SK-N-SH (cell line): ENCODE measurements around the gene MAEA. TPM values are rescaled to one million over a fixed set of nuclear protein-coding genes. Genes with fewer than 3 reads are reported as not detected.

ENCODE experiments used
- CTCF ChIA-PET: fragments of 300-600, 350-600 bp; formaldehyde crosslinking; extraction: SDS; loops from one replicate; lab custom pipeline; 2021; lab: Yijun Ruan, JAX
- POLR2A ChIA-PET: fragments of 350-600 bp; sonication (Branson Sonifier 250); formaldehyde crosslinking; extraction: SDS; loops from one replicate; lab custom pipeline; 2020; ENCODE audit warnings: antibody characterized with exemption, inconsistent platforms; lab: Yijun Ruan, JAX
- DNase-seq: peaks from one replicate; pipeline ENCODE4 v3.0.0; 2012
- H2AFZ ChIP-seq: fragments of 200-600 bp; sonication (generic); 2 replicates; pipeline ENCODE4 v1.8.1; 2016; ENCODE audit warnings: antibody characterized with exemption, mild to moderate bottlenecking, low read depth
- H3F3A ChIP-seq: fragments of 200-600 bp; sonication (generic); replicated peaks from 2 replicates; pipeline ENCODE3; 2016; ENCODE audit warnings: antibody characterized with exemption, mild to moderate bottlenecking; ENCODE audit not compliant: insufficient read depth
- H3K27ac ChIP-seq, 2 experiments: fragments of 200-500 bp in 1 of 2; fragments of 200-600 bp in 1 of 2; sonication (Bioruptor generic) in 1 of 2; sonication (generic), shearing (Covaris generic) in 1 of 2; 2 replicates each; pipeline versions ENCODE4 v1.5.1 to v1.6.1; 2014 to 2016; ENCODE audit warnings: low read depth in 2 of 2, inconsistent platforms in 1 of 2, low read length in 1 of 2, mild to moderate bottlenecking in 1 of 2, mixed read lengths in 1 of 2
- H3K27me3 ChIP-seq: fragments of 200-600 bp; sonication (generic), shearing (Covaris generic); 2 replicates; pipeline ENCODE4 v1.6.1; 2016; ENCODE audit warnings: mixed run types; ENCODE audit not compliant: insufficient read depth
- H3K36me3 ChIP-seq, 2 experiments: fragments of 200-500 bp in 1 of 2; fragments of 200-600 bp in 1 of 2; sonication (Bioruptor generic) in 1 of 2; sonication (generic) in 1 of 2; replicated peaks in 1 of 2; 2 replicates each; pipeline versions ENCODE3 to v1.5.1; 2014 to 2016; ENCODE audit warnings: low read length in 1 of 2, mild to moderate bottlenecking in 1 of 2; ENCODE audit not compliant: insufficient read depth in 2 of 2, control insufficient read depth in 1 of 2
- H3K4me1 ChIP-seq, 2 experiments: fragments of 200-500 bp in 1 of 2; fragments of 200-600 bp in 1 of 2; sonication (Bioruptor generic) in 1 of 2; sonication (generic), shearing (Covaris generic) in 1 of 2; 2 replicates each; pipeline versions ENCODE4 v1.5.1 to v1.6.1; 2014 to 2016; ENCODE audit warnings: low read depth in 1 of 2, low read length in 1 of 2, mixed run types in 1 of 2; ENCODE audit not compliant: insufficient read depth in 2 of 2, control insufficient read depth in 1 of 2
- H3K4me2 ChIP-seq: fragments of 200-600 bp; sonication (generic), shearing (Covaris generic); 2 replicates; pipeline ENCODE4 v1.6.1; 2017; ENCODE audit warnings: mixed run types
- H3K4me3 ChIP-seq, 2 experiments: fragments of 200-500 bp in 1 of 2; fragments of 200-600 bp in 1 of 2; sonication (Bioruptor generic) in 1 of 2; sonication (generic), shearing (Covaris generic) in 1 of 2; 2 replicates each; pipeline versions ENCODE4 v1.5.1 to v1.8.1; 2014 to 2016; ENCODE audit warnings: low read depth in 2 of 2, inconsistent platforms in 1 of 2, low read length in 1 of 2, mild to moderate bottlenecking in 1 of 2, mixed read lengths in 1 of 2, moderate library complexity in 1 of 2
- H3K79me2 ChIP-seq: fragments of 200-600 bp; sonication (generic); 2 replicates; pipeline ENCODE4 v1.8.1; 2017; ENCODE audit warnings: mild to moderate bottlenecking; ENCODE audit not compliant: insufficient read depth
- H3K9ac ChIP-seq: fragments of 200-600 bp; sonication (generic); 2 replicates; pipeline ENCODE4 v1.6.1; 2017; ENCODE audit warnings: mixed run types
- H3K9me2 ChIP-seq: fragments of 200-600 bp; sonication (generic); 2 replicates; pipeline ENCODE4 v1.6.1; 2017; ENCODE audit warnings: mixed run types
- H3K9me3 ChIP-seq: fragments of 200-600 bp; sonication (generic); 2 replicates; pipeline ENCODE4 v1.6.1; 2017; ENCODE audit warnings: mixed run types, mild to moderate bottlenecking, moderate library complexity
- H4K20me1 ChIP-seq: fragments of 200-600 bp; sonication (generic); 2 replicates; pipeline ENCODE4 v1.6.1; 2017; ENCODE audit warnings: mild to moderate bottlenecking, mixed run types; ENCODE audit not compliant: insufficient read depth
- CHD2 ChIP-seq: fragments of 150-350 bp; IDR thresholded peaks from 2 replicates; pipeline ENCODE4 v1.6.1; 2018; ENCODE audit warnings: low read length; ENCODE audit not compliant: partially characterized antibody
- ELF1 ChIP-seq: IDR thresholded peaks from 2 replicates; pipeline ENCODE4 v1.4.0; 2012
- FOXJ3 ChIP-seq: sonication (generic); formaldehyde crosslinking; IDR thresholded peaks from 2 replicates; pipeline ENCODE4 v1.5.1; 2020; ENCODE audit warnings: mild to moderate bottlenecking, missing genetic modification reagents
- GATA2 ChIP-seq: sonication (generic); formaldehyde crosslinking; IDR thresholded peaks from 2 replicates; pipeline ENCODE4 v1.5.0; 2020; ENCODE audit warnings: mild to moderate bottlenecking, missing genetic modification reagents
- MXI1 ChIP-seq: IDR thresholded peaks from 2 replicates; pipeline ENCODE4 v1.6.1; 2012; ENCODE audit warnings: mild to moderate bottlenecking, low read depth, low read length, improper control_type of control experiment
- NFIC ChIP-seq: IDR thresholded peaks from 2 replicates; pipeline ENCODE4 v1.4.0; 2012; ENCODE audit warnings: borderline replicate concordance
- PBX3 ChIP-seq: IDR thresholded peaks from 2 replicates; pipeline ENCODE4; 2012
- REST ChIP-seq: IDR thresholded peaks from 2 replicates; pipeline ENCODE4 v1.6.1; 2012; ENCODE audit warnings: mild to moderate bottlenecking, low read depth, low read length, moderate library complexity
- RXRA ChIP-seq: IDR thresholded peaks from 2 replicates; pipeline ENCODE4 v1.4.0; 2012; ENCODE audit warnings: low read depth, mild to moderate bottlenecking, borderline replicate concordance
- YY1 ChIP-seq: IDR thresholded peaks from 2 replicates; pipeline ENCODE4 v1.4.0; 2012; ENCODE audit warnings: low read depth, mild to moderate bottlenecking
- WGBS: methylation state at CpG from one replicate; pipeline ENCODE4 v1.1.6; 2017; ENCODE audit warnings: low lambda C conversion rate; 5-methylcytosine and 5-hydroxymethylcytosine counted together
- polyA plus RNA-seq, 3 experiments: library from polyadenylated mRNA; depleted of rRNA; stranded (reverse); fragments of >200 nt; gene quantifications; 2 replicates each; pipeline ENCODE4 v1.2.3, GENCODE V29; 2012
- TF ChIP-seq, protein P1 (sequence below): fragments of 200-600 bp; sonication (generic); IDR thresholded peaks from 2 replicates; pipeline ENCODE4 v1.6.1; 2017; ENCODE audit warnings: antibody characterized with exemption, mild to moderate bottlenecking, moderate library complexity
- TF ChIP-seq, protein P2 (sequence below): IDR thresholded peaks from 2 replicates; pipeline ENCODE4 v1.4.0; 2012; ENCODE audit warnings: low read depth, borderline replicate concordance

The MAEA gene
- polyA plus RNA-seq, 1 of the 3 experiments (the other 2 are of a cell fraction) = 128 TPM

- Histone ChIP-seq H3K4me1 (no peaks in the 10 kb centered on the region), H3K4me2 (no peak overlapping the region), H3K27me3 (no peaks in the 10 kb centered on the region), H3K9me3 (no peaks in the 10 kb centered on the region), H3K36me3 (peaks cover 43 to 50% of the 10 kb centered on the region in 2 experiments), H3K9me2 (no peaks in the 10 kb centered on the region), H4K20me1 (peaks cover 8% of the 10 kb centered on the region; the same call in 1 of the 2 replicates), H3K9ac (no peak overlapping the region), H3F3A (peaks cover 20% of the 10 kb centered on the region), H3K4me3 (no peak overlapping the region), H3K79me2 (peaks cover 59% of the 10 kb centered on the region; the same call in 1 of the 2 replicates), H3K27ac (no peak overlapping the region), H2AFZ (no peak overlapping the region)
- DNase-seq = no peak
- TF ChIP-seq PBX3 = no peak
- TF ChIP-seq CHD2 = no peak
- TF ChIP-seq RXRA = no peak
- no peak for TF ChIP-seq FOXJ3 (CRISPR knock-in tag)
- TF ChIP-seq ELF1 = no peak
- no peak for TF ChIP-seq REST
- TF ChIP-seq GATA2 (CRISPR knock-in tag) = no peak
- TF ChIP-seq, protein P1, sequence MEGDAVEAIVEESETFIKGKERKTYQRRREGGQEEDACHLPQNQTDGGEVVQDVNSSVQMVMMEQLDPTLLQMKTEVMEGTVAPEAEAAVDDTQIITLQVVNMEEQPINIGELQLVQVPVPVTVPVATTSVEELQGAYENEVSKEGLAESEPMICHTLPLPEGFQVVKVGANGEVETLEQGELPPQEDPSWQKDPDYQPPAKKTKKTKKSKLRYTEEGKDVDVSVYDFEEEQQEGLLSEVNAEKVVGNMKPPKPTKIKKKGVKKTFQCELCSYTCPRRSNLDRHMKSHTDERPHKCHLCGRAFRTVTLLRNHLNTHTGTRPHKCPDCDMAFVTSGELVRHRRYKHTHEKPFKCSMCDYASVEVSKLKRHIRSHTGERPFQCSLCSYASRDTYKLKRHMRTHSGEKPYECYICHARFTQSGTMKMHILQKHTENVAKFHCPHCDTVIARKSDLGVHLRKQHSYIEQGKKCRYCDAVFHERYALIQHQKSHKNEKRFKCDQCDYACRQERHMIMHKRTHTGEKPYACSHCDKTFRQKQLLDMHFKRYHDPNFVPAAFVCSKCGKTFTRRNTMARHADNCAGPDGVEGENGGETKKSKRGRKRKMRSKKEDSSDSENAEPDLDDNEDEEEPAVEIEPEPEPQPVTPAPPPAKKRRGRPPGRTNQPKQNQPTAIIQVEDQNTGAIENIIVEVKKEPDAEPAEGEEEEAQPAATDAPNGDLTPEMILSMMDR = no peak
- TF ChIP-seq, protein P2, sequence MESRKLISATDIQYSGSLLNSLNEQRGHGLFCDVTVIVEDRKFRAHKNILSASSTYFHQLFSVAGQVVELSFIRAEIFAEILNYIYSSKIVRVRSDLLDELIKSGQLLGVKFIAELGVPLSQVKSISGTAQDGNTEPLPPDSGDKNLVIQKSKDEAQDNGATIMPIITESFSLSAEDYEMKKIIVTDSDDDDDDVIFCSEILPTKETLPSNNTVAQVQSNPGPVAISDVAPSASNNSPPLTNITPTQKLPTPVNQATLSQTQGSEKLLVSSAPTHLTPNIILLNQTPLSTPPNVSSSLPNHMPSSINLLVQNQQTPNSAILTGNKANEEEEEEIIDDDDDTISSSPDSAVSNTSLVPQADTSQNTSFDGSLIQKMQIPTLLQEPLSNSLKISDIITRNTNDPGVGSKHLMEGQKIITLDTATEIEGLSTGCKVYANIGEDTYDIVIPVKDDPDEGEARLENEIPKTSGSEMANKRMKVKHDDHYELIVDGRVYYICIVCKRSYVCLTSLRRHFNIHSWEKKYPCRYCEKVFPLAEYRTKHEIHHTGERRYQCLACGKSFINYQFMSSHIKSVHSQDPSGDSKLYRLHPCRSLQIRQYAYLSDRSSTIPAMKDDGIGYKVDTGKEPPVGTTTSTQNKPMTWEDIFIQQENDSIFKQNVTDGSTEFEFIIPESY = no peak
- no peak for TF ChIP-seq MXI1
- TF ChIP-seq YY1 = no peak
- TF ChIP-seq NFIC = no peak
- POLR2A ChIA-PET = no interaction called here
- WGBS = 94% methylated on average over 15 of the region's 27 CpGs
- CTCF ChIA-PET = interaction anchor here (0.8 kb wide), 1 partner anchor 11 kb away, joined by 3 read pairs; no protein-coding TSS in a partner anchor
Observed at GRCh38 chr4:1315836-1316536, 26.3 kb downstream of the MAEA start.
